NT2/D1 (cell line): Measurements from ENCODE around the gene PLEKHF1.

Experiments
- YY1 ChIP-seq: IDR thresholded peaks from 2 replicates; pipeline ENCODE4 v1.6.1; 2011; ENCODE audit not compliant: insufficient read length, insufficient read depth
- ZNF274 ChIP-seq: IDR thresholded peaks from 2 replicates; pipeline ENCODE4 v1.6.1; 2011; ENCODE audit warnings: mild to moderate bottlenecking, low read depth, low read length

- TF ChIP-seq YY1 (no peak), ZNF274 (no peak)
These were observed 21.8 kb upstream of the PLEKHF1 start for GRCh38 chr19:29643361-29643935.
